Activated CD4-positive, alpha-beta memory T cell treated with anti-CD3 and anti-CD28 coated beads for 36 hours (primary cell): ENCODE data around the gene SDHAF2. TPM values are rescaled to one million over a fixed set of nuclear protein-coding genes. Genes with fewer than 3 reads are reported as not detected.
A peak's percentile ranks its signal among the peaks of the same experiment; 100 is the strongest.
"Not testable (repeated sequence)": the region's sequence is repeated elsewhere in the genome, so short reads cannot be mapped to it uniquely, and the experiment has no call there.

Source experiments
- CTCF ChIA-PET: fragments of 350-600 bp; sonication (Branson Sonifier 250); formaldehyde crosslinking; loops from one replicate; lab custom pipeline; 2021; ENCODE audit warnings: antibody characterized with exemption, inconsistent platforms; lab: Charles Lee
- POLR2A ChIA-PET: fragments of 350-600 bp; sonication (Branson Sonifier 250); formaldehyde crosslinking; loops from one replicate; lab custom pipeline; 2021; ENCODE audit warnings: antibody characterized with exemption; lab: Charles Lee
- DNase-seq: peaks from one replicate; pipeline ENCODE4 v3.0.0-alpha.2; 2020
- H3K27ac Mint-ChIP-seq: one replicate; pipeline ENCODE4 v1.8.0; 2021; ENCODE audit warnings: mixed read lengths
- H3K27me3 Mint-ChIP-seq: one replicate; pipeline ENCODE4 v1.8.0; 2021; ENCODE audit warnings: mixed read lengths
- H3K36me3 Mint-ChIP-seq: one replicate; pipeline ENCODE4 v1.8.0; 2021; ENCODE audit warnings: mixed read lengths
- H3K4me1 Mint-ChIP-seq: one replicate; pipeline ENCODE4 v1.8.0; 2021; ENCODE audit warnings: low read depth, mixed read lengths
- H3K4me3 Mint-ChIP-seq: one replicate; pipeline ENCODE4 v1.8.0; 2021; ENCODE audit warnings: mild to moderate bottlenecking, mixed read lengths
- H3K9me3 Mint-ChIP-seq: one replicate; pipeline ENCODE4 v1.8.0; 2021; ENCODE audit warnings: mixed read lengths
- intact Hi-C: fragments of 100-400 bp; cut with micrococcal nuclease; formaldehyde crosslinking; loops from one replicate; pipeline ENCODE4 v1.15.1; 2023
- total RNA-seq, 2 experiments: library from RNA; stranded (reverse); gene quantifications; one replicate each; pipeline ENCODE4 v1.2.3, GENCODE V29; 2021

Gene SDHAF2
- total RNA-seq, 2 experiments from 2014 or later, result 31.4 to 35.4 TPM

- POLR2A ChIA-PET, result interaction anchor here (1.0 kb wide), 1 partner anchor 92 kb away, joined by 3 read pairs; no protein-coding TSS in a partner anchor
- CTCF ChIA-PET, result interaction anchor here (1.1 to 3.6 kb wide), 4 partner anchors 9 to 91 kb away, joined by 5 to 31 read pairs (median 7); no protein-coding TSS in a partner anchor
- H3K27ac Mint-ChIP-seq, result peak overlapping the region; percentile 57
These were observed 4.4 kb upstream of the SDHAF2 start for GRCh38 chr11:61425367-61426131.

DNA sequence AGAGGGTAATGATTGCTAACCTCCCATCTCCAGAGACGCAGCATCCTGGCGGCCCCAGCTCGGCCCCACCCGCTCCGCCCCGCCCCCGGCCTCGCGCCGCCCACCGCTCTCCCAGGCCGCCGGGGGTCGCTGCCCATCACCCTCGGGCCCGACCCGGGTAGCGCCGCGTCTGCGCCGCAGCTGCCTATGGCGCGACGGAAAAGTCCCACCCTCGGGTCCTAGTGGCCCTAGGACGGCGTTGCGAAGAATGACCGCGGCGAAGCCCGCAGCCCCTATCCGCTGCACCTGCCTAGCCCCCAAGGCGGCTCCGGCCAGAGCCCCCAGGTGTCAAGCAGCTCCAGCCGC, 606 bp upstream of the SDHAF2 start:
- H3K4me1 Mint-ChIP-seq, result peaks cover 67% of the 10 kb centered on the region
- peak overlapping the region; percentile 95 for H3K27ac Mint-ChIP-seq
- H3K9me3 Mint-ChIP-seq, result no peaks in the 10 kb centered on the region
- no peaks in the 10 kb centered on the region for H3K27me3 Mint-ChIP-seq
- DNase-seq, result peak; percentile 75
- H3K36me3 Mint-ChIP-seq, result peaks cover 46% of the 10 kb centered on the region
- intact Hi-C loops, result loop anchor here (1.0 to 2.0 kb wide), 2 partner anchors 17 to 67 kb away; partner anchors contain the start of gene TMEM138
- H3K4me3 Mint-ChIP-seq, result peak overlapping the region; percentile 88
- CTCF ChIA-PET, result interaction anchor here (0.6 to 3.2 kb wide), 8 partner anchors 12 to 209 kb away, joined by 3 to 32 read pairs (median 7); partner anchors contain the start of genes CYB561A3, LRRC10B, TKFC and TMEM216
- POLR2A ChIA-PET, result interaction anchor here (0.6 to 4.2 kb wide), 7 partner anchors 11 to 391 kb away, joined by 3 to 28 read pairs (median 13); partner anchors contain the start of genes CYB561A3, TMEM138 and TMEM216

More at GRCh38 chr11:61425367-61426131, 4.4 kb upstream of the SDHAF2 start:
- intact Hi-C loops, result no loop called here
- Mint-ChIP-seq H3K9me3 (no peaks in the 10 kb centered on the region), H3K36me3 (peaks cover 63% of the 10 kb centered on the region), H3K4me1 (peaks cover 55% of the 10 kb centered on the region), H3K4me3 (no peak overlapping the region), H3K27me3 (no peaks in the 10 kb centered on the region)
- DNase-seq, result no peak

DNA sequence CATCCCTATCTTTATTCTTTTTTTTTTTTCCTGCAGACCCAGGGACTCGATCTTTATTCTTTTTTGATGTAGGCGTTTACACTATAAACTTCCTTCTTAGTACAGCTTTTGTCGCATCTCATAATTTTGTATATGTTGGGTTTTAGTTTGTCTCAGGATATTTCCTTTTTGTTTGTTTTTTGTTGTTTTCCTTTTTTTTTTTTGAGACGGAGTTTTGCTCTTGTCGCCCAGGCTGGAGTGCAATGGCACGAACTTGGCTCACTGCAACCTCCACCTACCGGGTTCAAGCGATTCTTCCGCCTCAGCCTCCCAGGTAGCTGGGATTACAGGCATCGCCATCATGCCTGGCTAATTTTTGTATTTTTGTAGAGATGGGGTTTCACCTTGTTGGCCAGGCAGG, 915 bp downstream of the SDHAF2 start:
- H3K36me3 Mint-ChIP-seq, result peaks cover 41% of the 10 kb centered on the region
- peaks cover 65% of the 10 kb centered on the region for H3K4me1 Mint-ChIP-seq
- CTCF ChIA-PET, result interaction anchor here (0.7 to 3.2 kb wide), 4 partner anchors 16 to 460 kb away, joined by 3 to 32 read pairs (median 6); partner anchors contain the start of gene CYB561A3

GRCh38 chr11:61437496-61437895, 7.6 kb downstream of the SDHAF2 start:
- no peak overlapping the region for H3K27ac Mint-ChIP-seq
- H3K4me3 Mint-ChIP-seq, result no peak overlapping the region
- intact Hi-C loops, result no loop called here
- H3K4me1 Mint-ChIP-seq, result peaks cover 36% of the 10 kb centered on the region
- H3K27me3 Mint-ChIP-seq, result no peaks in the 10 kb centered on the region
- no peak for DNase-seq
- peaks cover 43% of the 10 kb centered on the region for H3K36me3 Mint-ChIP-seq
- no peaks in the 10 kb centered on the region for H3K9me3 Mint-ChIP-seq
- ChIA-PET POLR2A (no interaction called here), CTCF (interaction anchor here (4.1 kb wide), 1 partner anchor 79 kb away, joined by 19 read pairs; no protein-coding TSS in a partner anchor)

More for the DNA sequence above, 915 bp downstream of the SDHAF2 start:
- DNase-seq, H3K27me3 Mint-ChIP-seq, H3K9me3 Mint-ChIP-seq: not testable (repeated sequence)
- Mint-ChIP-seq H3K27ac (peak overlapping the region; percentile 95), H3K4me3 (peak overlapping the region; percentile 88)
- intact Hi-C loops, result loop anchor here (1.0 to 5.0 kb wide), 3 partner anchors 38 to 524 kb away; partner anchors contain the start of genes DDB1, PRPF19, TKFC and TMEM216
- POLR2A ChIA-PET, result interaction anchor here (2.5 to 4.2 kb wide), 2 partner anchors 16 to 38 kb away, joined by 16 to 28 read pairs; partner anchors contain the start of gene TMEM216

DNA sequence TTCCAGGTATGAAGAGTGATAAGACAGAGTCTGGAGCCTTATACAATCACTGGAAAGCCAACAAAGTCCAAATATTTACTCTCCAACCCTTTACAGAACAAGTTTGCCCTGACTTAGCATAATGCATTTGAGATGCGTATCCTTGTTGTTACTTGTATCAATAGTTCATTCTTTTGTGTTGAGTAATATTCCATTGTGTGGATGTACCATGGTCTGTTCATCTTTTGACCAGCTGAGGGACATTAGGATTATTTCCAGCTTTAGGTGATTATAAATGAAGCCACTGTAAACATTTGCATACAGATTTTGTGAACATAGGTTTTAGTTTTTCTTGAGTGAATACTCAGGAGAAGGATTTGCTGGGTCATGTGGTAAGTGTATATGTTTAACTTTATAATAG, 9.7 kb downstream of the SDHAF2 start:
- Mint-ChIP-seq H3K27ac (no peak overlapping the region), H3K9me3 (no peaks in the 10 kb centered on the region), H3K36me3 (peaks cover 49% of the 10 kb centered on the region), H3K4me3 (no peak overlapping the region), H3K27me3 (no peaks in the 10 kb centered on the region), H3K4me1 (peaks cover 28% of the 10 kb centered on the region)
- POLR2A ChIA-PET, result interaction anchor here (1.7 kb wide), 1 partner anchor 10 kb away, joined by 5 read pairs; the partner anchor contains the start of genes CPSF7 and SDHAF2
- no peak for DNase-seq
- CTCF ChIA-PET, result interaction anchor here (0.6 to 1.0 kb wide), 3 partner anchors 104 to 189 kb away, joined by 3 to 4 read pairs (median 3); partner anchors contain the start of gene SYT7
- intact Hi-C loops, result no loop called here

- CTCF ChIA-PET, result interaction anchor here (1.1 to 1.3 kb wide), 3 partner anchors 9 to 196 kb away, joined by 3 to 4 read pairs (median 3); no protein-coding TSS in a partner anchor
- Mint-ChIP-seq H3K4me3 (no peak overlapping the region), H3K27me3 (no peaks in the 10 kb centered on the region), H3K36me3 (peaks cover 53% of the 10 kb centered on the region), H3K27ac (peak overlapping the region; percentile 35), H3K4me1 (peaks cover 37% of the 10 kb centered on the region), H3K9me3 (no peaks in the 10 kb centered on the region)
- intact Hi-C loops, result no loop called here
- POLR2A ChIA-PET, result no interaction called here
- no peak for DNase-seq
These were observed 12.7 kb downstream of the SDHAF2 start for GRCh38 chr11:61442616-61443015.

DNA sequence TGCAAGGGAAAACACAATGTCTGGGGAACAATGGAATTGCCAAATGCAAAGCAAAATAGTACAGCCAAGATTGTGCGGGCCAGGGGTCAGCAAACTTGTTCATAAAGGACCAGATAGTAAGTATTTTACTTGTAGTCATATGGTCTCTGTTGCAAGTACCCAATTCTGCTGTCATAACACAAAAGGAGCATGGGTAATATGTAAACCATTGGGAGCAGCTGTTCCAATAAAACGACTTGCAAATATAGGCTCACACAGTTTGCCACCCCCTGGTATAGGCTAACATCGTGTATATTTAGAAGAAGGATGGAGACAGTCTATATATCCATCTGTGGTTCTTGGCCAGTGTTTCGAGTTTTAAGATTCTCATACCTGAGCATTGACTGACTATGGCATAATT, 15.6 kb downstream of the SDHAF2 start:
- H3K27ac Mint-ChIP-seq, result no peak overlapping the region
- H3K9me3 Mint-ChIP-seq, result no peaks in the 10 kb centered on the region
- no peaks in the 10 kb centered on the region for H3K27me3 Mint-ChIP-seq
- ChIA-PET POLR2A (interaction anchor here (3.0 kb wide), 1 partner anchor 16 kb away, joined by 28 read pairs; the partner anchor contains the start of genes CPSF7 and SDHAF2), CTCF (interaction anchor here (0.8 to 6.2 kb wide), 29 partner anchors 10 to 352 kb away, joined by 3 to 101 read pairs (median 9); partner anchors contain the start of genes CPSF7, LRRC10B, SDHAF2 and TMEM216)
- H3K36me3 Mint-ChIP-seq, result peaks cover 54% of the 10 kb centered on the region
- H3K4me1 Mint-ChIP-seq, result peaks cover 44% of the 10 kb centered on the region
- DNase-seq, result no peak
- intact Hi-C loops, result no loop called here
- H3K4me3 Mint-ChIP-seq, result no peak overlapping the region

- DNase-seq, result peak; percentile 92
- ChIA-PET CTCF (interaction anchor here (0.8 to 6.2 kb wide), 34 partner anchors 11 to 615 kb away, joined by 3 to 101 read pairs (median 6); partner anchors contain the start of genes CPSF7, LRRC10B, SDHAF2 and TMEM216), POLR2A (interaction anchor here (0.7 to 3.0 kb wide), 3 partner anchors 16 to 93 kb away, joined by 4 to 28 read pairs (median 4); partner anchors contain the start of genes CPSF7 and SDHAF2)
- Mint-ChIP-seq H3K27me3 (no peaks in the 10 kb centered on the region), H3K4me1 (peaks cover 44% of the 10 kb centered on the region), H3K4me3 (no peak overlapping the region), H3K36me3 (peaks cover 53% of the 10 kb centered on the region), H3K27ac (peak overlapping the region; percentile 74), H3K9me3 (no peaks in the 10 kb centered on the region)
- intact Hi-C loops, result loop anchor here (1.0 to 2.0 kb wide), 3 partner anchors 17 to 71 kb away; partner anchors contain the start of genes CPSF7 and LRRC10B
These were observed 16.3 kb downstream of the SDHAF2 start for GRCh38 chr11:61446211-61446651.

DNA sequence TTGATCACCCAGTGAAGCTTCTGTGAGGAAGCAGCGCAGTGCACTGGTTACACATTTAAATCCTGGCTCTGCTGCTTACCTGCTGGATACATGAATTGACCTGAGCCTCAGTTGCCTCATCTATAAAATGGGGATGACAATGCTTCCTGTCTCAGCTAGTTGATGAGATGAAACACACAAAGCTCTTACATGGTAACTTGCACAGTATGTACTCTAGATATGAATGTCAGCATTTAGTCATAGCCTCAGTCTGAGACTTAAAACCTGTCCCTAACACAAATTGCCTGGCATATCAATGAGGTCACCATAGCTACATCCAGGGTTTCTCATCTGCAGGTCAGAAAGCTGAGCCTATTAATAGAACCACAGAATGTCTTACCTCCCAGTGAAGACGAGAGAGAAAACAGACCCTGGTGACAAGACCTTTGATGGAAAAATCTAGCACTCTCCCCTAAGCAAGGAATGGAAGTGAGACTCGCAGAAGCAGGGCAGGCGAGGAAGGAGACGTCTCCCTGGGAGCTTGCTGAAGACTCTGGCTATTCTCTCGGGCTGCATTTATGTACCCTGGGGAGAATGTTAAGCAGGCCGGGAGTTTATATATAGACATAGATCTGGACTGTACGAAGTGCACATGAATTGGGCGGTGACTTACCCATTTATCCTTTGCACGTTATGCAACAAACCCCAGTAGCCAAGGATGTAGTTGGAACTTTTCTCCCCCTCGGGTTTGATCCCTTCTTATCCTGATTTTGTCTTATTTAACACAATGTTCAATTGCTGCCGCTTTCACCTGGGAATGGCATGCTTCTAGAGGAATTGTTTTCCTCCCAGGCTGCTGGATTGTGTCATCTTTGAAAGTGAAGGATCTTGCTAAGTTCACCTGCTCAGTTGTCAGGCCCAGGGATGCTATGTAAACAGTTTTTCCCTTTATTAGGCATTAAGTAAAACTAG, 18.0 kb downstream of the SDHAF2 start:
- ChIA-PET CTCF (interaction anchor here (0.7 to 6.2 kb wide), 18 partner anchors 13 to 616 kb away, joined by 3 to 101 read pairs (median 10); partner anchors contain the start of genes CPSF7, LRRC10B and SDHAF2), POLR2A (interaction anchor here (0.6 to 3.0 kb wide), 4 partner anchors 13 to 475 kb away, joined by 3 to 28 read pairs (median 4); partner anchors contain the start of genes CPSF7 and SDHAF2)
- Mint-ChIP-seq H3K36me3 (peaks cover 51% of the 10 kb centered on the region), H3K27ac (peak overlapping the region; percentile 86), H3K27me3 (no peaks in the 10 kb centered on the region), H3K4me1 (peaks cover 38% of the 10 kb centered on the region), H3K4me3 (no peak overlapping the region), H3K9me3 (no peaks in the 10 kb centered on the region)
- DNase-seq, result peak; percentile 40
- intact Hi-C loops, result loop anchor here (1.0 to 2.0 kb wide), 2 partner anchors 11 to 61 kb away; partner anchors contain the start of gene LRRC10B

- CTCF ChIA-PET, result interaction anchor here (1.5 to 6.2 kb wide), 5 partner anchors 13 to 190 kb away, joined by 4 to 101 read pairs (median 47); no protein-coding TSS in a partner anchor
- Mint-ChIP-seq H3K27ac (no peak overlapping the region), H3K9me3 (no peaks in the 10 kb centered on the region), H3K4me3 (no peak overlapping the region), H3K36me3 (peaks cover 47% of the 10 kb centered on the region), H3K4me1 (peaks cover 33% of the 10 kb centered on the region), H3K27me3 (no peaks in the 10 kb centered on the region)
- intact Hi-C loops, result no loop called here
- no peak for DNase-seq
- POLR2A ChIA-PET, result interaction anchor here (0.9 kb wide), 1 partner anchor 476 kb away, joined by 3 read pairs; no protein-coding TSS in a partner anchor
These were observed 18.6 kb downstream of the SDHAF2 start for GRCh38 chr11:61448552-61448927.
